ENCODE results near the gene TTLL12. TPM values are rescaled to one million over a fixed set of nuclear protein-coding genes. Genes with fewer than 3 reads are reported as not detected.

The TTLL12 gene
- total RNA-seq (2022): 40.9 and 61.0 TPM in 2 replicates
- Bru-seq, nascent RNA: percentile 58 among the genes with signal in this experiment
- BruChase-seq, experiment 1, labeled RNA remaining after a 6-hour chase: percentile 76 among the genes with signal in this experiment
- BruChase-seq, experiment 2, labeled RNA remaining after a 2-hour chase: percentile 60 among the genes with signal in this experiment
- long read RNA-seq, transcript TTLL12-201 (14 exons, 3,385 nt): major isoform, 210 of 276 reads
- long read RNA-seq, partial matches to known transcripts: 26 of 276 reads
- long read RNA-seq, other reads (novel, unspliced or antisense): 39 of 276 reads

- Mint-ChIP-seq H3K4me1 (ENCODE audit: insufficient read depth, unreplicated experiment) (peaks cover 14% of the 10 kb centered on the region), H3K27ac (ENCODE audit: low read depth, unreplicated experiment) (peak within 1 kb of the TSS; percentile 96), H3K9me3 (ENCODE audit: unreplicated experiment) (no peaks in the 10 kb centered on the region), H3K36me3 (ENCODE audit: insufficient read depth, unreplicated experiment) (peaks cover 17% of the 10 kb centered on the region), H3K27me3 (ENCODE audit: insufficient read depth, unreplicated experiment) (no peaks in the 10 kb centered on the region), H3K4me3 (ENCODE audit: unreplicated experiment) (peak within 1 kb of the TSS; percentile 80)
- intact Hi-C loops (cut with micrococcal nuclease): no loop called here
- CTCF ChIA-PET: interaction anchor here (0.5 to 1.1 kb wide), 3 partner anchors 522 to 757 kb away, joined by 3 to 5 read pairs (median 3); no protein-coding TSS in a partner anchor
- TF ChIP-seq, protein P1, sequence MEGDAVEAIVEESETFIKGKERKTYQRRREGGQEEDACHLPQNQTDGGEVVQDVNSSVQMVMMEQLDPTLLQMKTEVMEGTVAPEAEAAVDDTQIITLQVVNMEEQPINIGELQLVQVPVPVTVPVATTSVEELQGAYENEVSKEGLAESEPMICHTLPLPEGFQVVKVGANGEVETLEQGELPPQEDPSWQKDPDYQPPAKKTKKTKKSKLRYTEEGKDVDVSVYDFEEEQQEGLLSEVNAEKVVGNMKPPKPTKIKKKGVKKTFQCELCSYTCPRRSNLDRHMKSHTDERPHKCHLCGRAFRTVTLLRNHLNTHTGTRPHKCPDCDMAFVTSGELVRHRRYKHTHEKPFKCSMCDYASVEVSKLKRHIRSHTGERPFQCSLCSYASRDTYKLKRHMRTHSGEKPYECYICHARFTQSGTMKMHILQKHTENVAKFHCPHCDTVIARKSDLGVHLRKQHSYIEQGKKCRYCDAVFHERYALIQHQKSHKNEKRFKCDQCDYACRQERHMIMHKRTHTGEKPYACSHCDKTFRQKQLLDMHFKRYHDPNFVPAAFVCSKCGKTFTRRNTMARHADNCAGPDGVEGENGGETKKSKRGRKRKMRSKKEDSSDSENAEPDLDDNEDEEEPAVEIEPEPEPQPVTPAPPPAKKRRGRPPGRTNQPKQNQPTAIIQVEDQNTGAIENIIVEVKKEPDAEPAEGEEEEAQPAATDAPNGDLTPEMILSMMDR (IDR thresholded peaks at IDR 0.05; ENCODE audit: unreplicated experiment): no peak
- DNase-seq (ENCODE audit: unreplicated experiment): peak; percentile 38
- BruUV-seq (replicated peaks): TSS peak; percentile 16
- POLR2A ChIA-PET: interaction anchor here (0.6 to 5.2 kb wide), 12 partner anchors 9 to 1676 kb away, joined by 3 to 33 read pairs (median 6); partner anchors contain the start of genes MCAT and TSPO
Measured at GRCh38 chr22:43186272-43187170, at the start of gene TTLL12. Gene TTLL12 (minus strand): TSS chr22:43187134. CDS start chr22:43187069, 65 bp downstream.

- TF ChIP-seq, protein P1 (IDR thresholded peaks at IDR 0.05; ENCODE audit: unreplicated experiment): no peak
- Mint-ChIP-seq H3K27ac (ENCODE audit: low read depth, unreplicated experiment) (no peak overlapping the region), H3K27me3 (ENCODE audit: insufficient read depth, unreplicated experiment) (peaks cover 62% of the 10 kb centered on the region), H3K4me1 (ENCODE audit: insufficient read depth, unreplicated experiment) (peaks cover 5% of the 10 kb centered on the region), H3K36me3 (ENCODE audit: insufficient read depth, unreplicated experiment) (peaks cover 7% of the 10 kb centered on the region), H3K9me3 (ENCODE audit: unreplicated experiment) (no peaks in the 10 kb centered on the region), H3K4me3 (ENCODE audit: unreplicated experiment) (no peak overlapping the region)
- CTCF ChIA-PET: interaction anchor here (0.7 kb wide), 1 partner anchor 38 kb away, joined by 3 read pairs; no protein-coding TSS in a partner anchor
- DNase-seq (ENCODE audit: unreplicated experiment): no peak
- intact Hi-C loops (cut with micrococcal nuclease): no loop called here
- no TSS peak for BruUV-seq (replicated peaks)
- POLR2A ChIA-PET: no interaction called here
Measured at GRCh38 chr22:43235445-43236409, 48.8 kb upstream of the TTLL12 start.

DNA sequence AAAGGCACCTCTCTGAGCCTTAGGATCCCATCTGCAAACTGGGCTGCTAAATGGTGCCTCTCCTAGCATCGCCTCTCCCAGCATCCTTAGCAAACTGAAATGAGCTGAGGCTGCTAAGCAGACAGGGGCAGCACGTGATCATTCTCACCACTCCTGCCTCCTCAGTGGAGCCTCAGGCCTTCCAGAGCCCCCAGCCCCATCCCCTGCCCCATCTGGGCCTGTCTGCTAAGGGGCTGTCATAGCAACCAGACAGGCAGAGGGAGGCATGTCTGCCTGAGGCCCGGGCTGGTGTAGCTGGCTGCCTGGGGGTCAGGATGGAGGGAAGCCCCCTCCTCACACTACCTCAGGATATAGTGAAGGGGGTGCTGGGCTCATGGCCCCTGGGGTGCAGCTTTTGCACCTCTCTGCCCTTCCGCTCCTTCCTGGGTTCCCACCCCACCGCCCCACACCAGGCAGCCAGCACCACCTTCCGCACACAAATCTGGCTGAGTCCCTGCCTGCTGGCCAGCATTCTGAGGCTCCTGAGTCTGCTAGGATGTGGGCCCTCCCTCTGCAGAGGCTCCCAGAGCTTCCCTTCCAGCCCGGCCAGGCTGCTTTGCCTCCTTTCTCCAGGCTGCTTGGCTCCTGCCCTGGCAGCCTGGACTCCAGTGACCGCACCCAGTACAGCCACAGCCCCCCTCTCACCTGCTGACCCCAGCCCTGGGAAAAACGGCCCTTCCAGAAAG is 47.5 kb upstream of the TTLL12 start:
- Mint-ChIP-seq H3K4me3 (ENCODE audit: unreplicated experiment) (no peak overlapping the region), H3K27ac (ENCODE audit: low read depth, unreplicated experiment) (no peak overlapping the region), H3K4me1 (ENCODE audit: insufficient read depth, unreplicated experiment) (peaks cover 5% of the 10 kb centered on the region), H3K9me3 (ENCODE audit: unreplicated experiment) (no peaks in the 10 kb centered on the region), H3K36me3 (ENCODE audit: insufficient read depth, unreplicated experiment) (peaks cover 7% of the 10 kb centered on the region), H3K27me3 (ENCODE audit: insufficient read depth, unreplicated experiment) (peaks cover 62% of the 10 kb centered on the region)
- intact Hi-C loops (cut with micrococcal nuclease): no loop called here
- DNase-seq (ENCODE audit: unreplicated experiment): no peak
- POLR2A ChIA-PET: no interaction called here
- CTCF ChIA-PET: interaction anchor here (0.6 to 3.2 kb wide), 3 partner anchors 38 to 148 kb away, joined by 3 to 27 read pairs (median 3); no protein-coding TSS in a partner anchor
- BruUV-seq (replicated peaks): no TSS peak
- TF ChIP-seq, protein P1 (IDR thresholded peaks at IDR 0.05; ENCODE audit: unreplicated experiment): no peak
